Activated naive CD4-positive, alpha-beta T cell treated with anti-CD3 and anti-CD28 coated beads, Interleukin-2, amount 10 ng/mL, durations not matched to agents 7 days and 5 days (primary cell): ENCODE data around the gene PCDHGC3.

Source experiments
- CTCF ChIA-PET: fragments of 350-600 bp; sonication (Branson Sonifier 250); formaldehyde crosslinking; loops from one replicate; lab custom pipeline; 2021; ENCODE audit warnings: antibody characterized with exemption; lab: Charles Lee
- DNase-seq: peaks from one replicate; pipeline ENCODE4 v3.0.0-alpha.2; 2020
- H3K27ac Mint-ChIP-seq: one replicate; pipeline ENCODE4 v1.8.0; 2021; ENCODE audit warnings: mild to moderate bottlenecking, moderate library complexity, mixed read lengths
- H3K27me3 Mint-ChIP-seq: one replicate; pipeline ENCODE4 v1.8.0; 2021; ENCODE audit warnings: mild to moderate bottlenecking, mixed read lengths
- H3K36me3 Mint-ChIP-seq: one replicate; pipeline ENCODE4 v1.8.0; 2021; ENCODE audit warnings: mixed read lengths
- H3K4me1 Mint-ChIP-seq: one replicate; pipeline ENCODE4 v1.8.0; 2021; ENCODE audit warnings: mixed read lengths
- H3K4me3 Mint-ChIP-seq: one replicate; pipeline ENCODE4 v1.8.0; 2021; ENCODE audit warnings: mild to moderate bottlenecking, moderate library complexity, mixed read lengths
- H3K9me3 Mint-ChIP-seq: one replicate; pipeline ENCODE4 v1.8.0; 2021; ENCODE audit warnings: mixed read lengths

Gene PCDHGC3

DNA sequence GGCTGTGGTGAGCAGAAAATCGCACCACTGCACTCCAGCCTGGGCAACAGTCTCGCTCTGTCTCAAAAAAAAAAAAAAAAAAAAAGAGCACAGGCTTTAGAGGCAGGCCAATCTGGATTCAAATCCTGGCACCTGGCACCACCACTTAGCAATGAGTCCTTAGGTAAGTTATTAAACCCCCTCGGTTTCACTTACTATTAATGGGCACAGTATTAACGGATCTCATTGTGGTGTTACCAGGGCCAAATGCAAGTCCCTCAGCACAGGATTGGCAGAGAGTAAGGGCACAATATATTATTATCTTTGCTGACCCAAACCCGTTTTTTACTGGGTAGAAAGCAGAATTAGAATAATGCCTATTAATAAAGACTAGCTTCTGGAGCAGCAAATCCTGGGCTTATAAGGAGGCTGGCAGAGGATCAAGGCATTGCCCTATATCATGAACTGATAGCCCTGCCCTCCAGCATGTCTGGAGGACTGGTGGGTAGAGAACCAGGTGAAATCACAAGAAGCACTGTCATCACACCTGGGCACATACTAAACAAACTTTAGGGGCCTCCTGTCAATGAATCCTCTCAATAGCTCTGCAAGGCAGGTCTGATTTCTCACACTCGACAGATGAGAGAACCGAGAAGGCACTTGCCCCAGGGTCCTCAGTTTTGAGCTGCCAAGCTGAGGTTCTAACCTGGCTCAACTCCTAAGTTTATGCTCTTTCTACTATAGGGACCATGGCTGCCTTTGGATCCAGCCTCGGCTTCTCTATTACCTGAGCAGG is 30.8 kb downstream of the PCDHGC3 start:
- no peak for DNase-seq
- CTCF ChIA-PET = interaction anchor here (0.7 to 1.0 kb wide), 4 partner anchors 61 to 374 kb away, joined by 3 read pairs; partner anchors contain the start of gene PCDHGA11
- H3K36me3 Mint-ChIP-seq = no peaks in the 10 kb centered on the region
- H3K4me1 Mint-ChIP-seq = no peaks in the 10 kb centered on the region
- H3K9me3 Mint-ChIP-seq = no peaks in the 10 kb centered on the region
- no peak overlapping the region for H3K27ac Mint-ChIP-seq
- peaks cover 29% of the 10 kb centered on the region for H3K27me3 Mint-ChIP-seq
- H3K4me3 Mint-ChIP-seq = no peak overlapping the region

DNA sequence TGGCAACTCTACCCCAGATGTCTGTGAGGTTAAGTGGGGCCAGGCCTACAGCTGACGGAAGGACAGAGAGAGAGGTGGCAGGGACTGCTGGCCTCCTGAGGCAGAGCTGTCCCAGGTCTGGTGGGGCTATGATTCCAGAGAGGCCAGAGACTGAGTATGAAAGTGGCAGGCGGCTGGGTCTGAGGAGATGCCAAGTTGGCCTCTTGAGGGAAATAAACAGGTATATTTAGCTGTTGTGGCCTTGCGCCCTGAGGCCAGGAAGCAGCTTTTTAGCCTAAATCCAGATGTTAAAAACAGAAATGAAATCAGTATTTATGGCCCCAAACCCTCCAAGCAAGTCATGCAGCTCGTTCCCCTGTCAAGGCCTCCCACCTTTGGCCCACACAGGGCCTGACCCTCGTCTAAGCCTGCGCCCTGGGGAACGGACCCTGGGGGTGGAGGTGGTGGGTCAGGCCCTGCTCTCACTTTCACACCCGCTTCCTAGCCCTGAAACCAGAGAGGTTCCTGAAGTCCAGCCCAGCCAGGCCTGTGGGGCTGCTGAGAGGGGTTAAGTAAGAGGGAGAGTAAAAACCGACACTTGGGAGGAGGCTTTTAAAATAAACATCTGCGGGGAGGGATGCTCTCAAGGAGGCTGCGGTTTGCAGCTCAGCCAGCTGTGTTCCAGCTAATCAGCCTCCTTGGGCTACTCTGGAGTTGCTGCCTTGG is 31.8 kb downstream of the PCDHGC3 start:
- CTCF ChIA-PET = interaction anchor here (0.7 to 6.3 kb wide), 6 partner anchors 14 to 228 kb away, joined by 3 to 43 read pairs (median 3); partner anchors contain the start of genes PCDHGA11 and PCDHGA12
- Mint-ChIP-seq H3K9me3 (no peaks in the 10 kb centered on the region), H3K4me1 (peaks cover 3% of the 10 kb centered on the region), H3K4me3 (no peak overlapping the region), H3K36me3 (peaks cover under 1% of the 10 kb centered on the region), H3K27ac (no peak overlapping the region), H3K27me3 (peaks cover 25% of the 10 kb centered on the region)
- no peak for DNase-seq

DNA sequence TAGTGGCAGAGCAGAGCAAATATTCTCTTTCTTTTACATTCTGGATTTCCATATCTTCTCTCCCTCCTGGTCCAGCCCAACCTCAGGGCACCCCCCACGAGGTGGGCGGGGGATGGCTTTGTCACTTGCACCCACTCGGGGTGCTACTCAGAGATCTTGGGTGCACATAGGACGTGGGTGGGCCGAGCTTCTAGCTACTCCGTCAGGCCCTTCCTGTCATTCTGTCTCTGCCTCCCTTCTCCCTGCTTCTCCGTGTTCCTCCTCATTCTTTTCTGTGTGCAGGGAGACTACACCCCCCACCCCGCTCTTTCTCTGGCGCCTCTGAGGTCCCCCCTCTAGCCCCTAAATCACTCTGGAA is 32.7 kb downstream of the PCDHGC3 start:
- peaks cover 6% of the 10 kb centered on the region for H3K36me3 Mint-ChIP-seq
- no peak overlapping the region for H3K4me3 Mint-ChIP-seq
- no peak overlapping the region for H3K27ac Mint-ChIP-seq
- CTCF ChIA-PET = interaction anchor here (0.6 to 6.3 kb wide), 6 partner anchors 14 to 96 kb away, joined by 3 to 43 read pairs (median 3); partner anchors contain the start of genes PCDHGA10, PCDHGA11 and PCDHGA12
- no peaks in the 10 kb centered on the region for H3K9me3 Mint-ChIP-seq
- no peak for DNase-seq
- H3K4me1 Mint-ChIP-seq = peaks cover 10% of the 10 kb centered on the region
- peaks cover 25% of the 10 kb centered on the region for H3K27me3 Mint-ChIP-seq

DNA sequence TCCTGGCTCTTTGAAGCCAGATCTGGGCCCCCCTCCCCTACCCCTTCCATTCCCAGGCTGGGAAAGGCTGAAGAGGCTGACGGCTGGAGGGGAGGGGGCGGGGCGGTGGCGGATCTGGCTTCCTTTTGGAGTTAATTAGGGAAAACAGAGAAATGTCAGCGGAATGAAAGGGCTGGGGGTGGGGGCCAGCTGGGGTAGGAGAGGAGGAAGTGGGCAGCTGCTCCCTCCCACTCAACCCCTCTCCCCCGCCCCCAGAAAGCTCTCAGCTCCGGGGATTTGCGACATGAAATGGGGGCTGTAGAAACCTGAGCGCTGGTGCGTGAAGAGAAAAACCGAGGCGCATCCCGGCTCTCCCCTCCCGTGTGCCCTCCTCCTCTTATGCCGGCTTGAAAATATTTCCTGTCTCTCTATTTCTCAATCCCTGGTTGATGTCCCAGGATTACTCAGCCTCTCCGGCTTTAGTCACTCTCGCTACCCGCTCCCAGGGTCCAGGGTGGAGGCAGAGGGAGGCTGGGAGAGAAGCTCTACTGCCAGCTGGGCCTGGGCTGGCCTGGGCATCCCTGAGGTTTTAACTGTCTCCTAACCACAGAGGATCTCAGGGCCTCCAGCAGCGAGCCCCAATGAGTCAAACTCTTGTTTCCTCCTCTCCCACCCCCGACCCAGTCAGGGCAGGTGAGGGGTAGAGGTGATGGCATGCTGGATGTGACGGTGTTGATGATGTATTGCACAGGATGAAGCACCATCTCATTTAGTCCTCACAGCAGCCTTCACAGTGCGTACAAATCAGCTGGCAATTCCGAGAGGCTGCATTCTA is 33.2 kb downstream of the PCDHGC3 start:
- DNase-seq = no peak
- Mint-ChIP-seq H3K9me3 (no peaks in the 10 kb centered on the region), H3K4me1 (peaks cover 16% of the 10 kb centered on the region), H3K4me3 (no peak overlapping the region), H3K27me3 (peaks cover 25% of the 10 kb centered on the region), H3K27ac (no peak overlapping the region), H3K36me3 (peaks cover 11% of the 10 kb centered on the region)
- CTCF ChIA-PET = interaction anchor here (0.6 to 6.3 kb wide), 9 partner anchors 13 to 1718 kb away, joined by 3 to 43 read pairs (median 4); partner anchors contain the start of genes PCDHGA10, PCDHGA12 and TAF7

DNA sequence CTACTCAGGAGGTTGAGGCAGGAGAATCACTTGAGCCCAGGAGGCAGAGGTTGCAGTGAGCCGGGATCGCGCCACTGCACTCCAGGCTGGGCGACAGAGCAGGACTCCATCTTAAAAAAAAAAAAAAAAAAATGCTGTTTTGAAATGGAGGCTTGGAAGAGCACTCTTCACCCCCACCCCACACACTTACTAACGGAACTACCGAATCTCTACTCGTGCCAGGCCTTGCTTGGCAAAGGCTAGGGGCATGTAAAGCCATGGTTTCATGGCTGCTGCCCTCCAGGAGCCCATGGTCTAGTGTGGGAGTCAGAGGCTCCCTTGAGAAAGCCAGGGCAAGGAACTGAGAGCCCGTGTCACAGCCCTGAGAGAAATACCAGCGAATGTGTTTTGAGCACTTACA is 34.4 kb downstream of the PCDHGC3 start:
- no peak overlapping the region for H3K4me3 Mint-ChIP-seq
- peaks cover 19% of the 10 kb centered on the region for H3K27me3 Mint-ChIP-seq
- H3K27ac Mint-ChIP-seq = no peak overlapping the region
- peaks cover 25% of the 10 kb centered on the region for H3K4me1 Mint-ChIP-seq
- no peaks in the 10 kb centered on the region for H3K9me3 Mint-ChIP-seq
- CTCF ChIA-PET = interaction anchor here (0.7 to 6.3 kb wide), 11 partner anchors 13 to 1719 kb away, joined by 3 to 43 read pairs (median 4); partner anchors contain the start of genes PCDHGA10, PCDHGA12, PCDHGB3 and TAF7
- no peak for DNase-seq
- peaks cover 20% of the 10 kb centered on the region for H3K36me3 Mint-ChIP-seq

DNA sequence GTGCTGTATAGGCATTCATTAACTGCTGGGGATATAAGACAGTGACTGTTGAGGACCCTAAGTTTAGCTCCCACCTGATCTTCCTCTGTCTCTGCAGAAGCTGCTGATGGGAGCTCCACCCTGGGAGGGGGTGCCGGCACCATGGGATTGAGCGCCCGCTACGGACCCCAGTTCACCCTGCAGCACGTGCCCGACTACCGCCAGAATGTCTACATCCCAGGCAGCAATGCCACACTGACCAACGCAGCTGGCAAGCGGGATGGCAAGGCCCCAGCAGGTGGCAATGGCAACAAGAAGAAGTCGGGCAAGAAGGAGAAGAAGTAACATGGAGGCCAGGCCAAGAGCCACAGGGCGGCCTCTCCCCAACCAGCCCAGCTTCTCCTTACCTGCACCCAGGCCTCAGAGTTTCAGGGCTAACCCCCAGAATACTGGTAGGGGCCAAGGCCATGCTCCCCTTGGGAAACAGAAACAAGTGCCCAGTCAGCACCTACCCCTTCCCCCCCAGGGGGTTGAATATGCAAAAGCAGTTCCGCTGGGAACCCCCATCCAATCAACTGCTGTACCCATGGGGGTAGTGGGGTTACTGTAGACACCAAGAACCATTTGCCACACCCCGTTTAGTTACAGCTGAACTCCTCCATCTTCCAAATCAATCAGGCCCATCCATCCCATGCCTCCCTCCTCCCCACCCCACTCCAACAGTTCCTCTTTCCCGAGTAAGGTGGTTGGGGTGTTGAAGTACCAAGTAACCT is 35.3 kb downstream of the PCDHGC3 start:
- H3K9me3 Mint-ChIP-seq = no peaks in the 10 kb centered on the region
- peaks cover 27% of the 10 kb centered on the region for H3K4me1 Mint-ChIP-seq
- H3K27me3 Mint-ChIP-seq = peaks cover 15% of the 10 kb centered on the region
- peaks cover 24% of the 10 kb centered on the region for H3K36me3 Mint-ChIP-seq
- no peak for DNase-seq
- H3K27ac Mint-ChIP-seq = no peak overlapping the region
- no peak overlapping the region for H3K4me3 Mint-ChIP-seq
- CTCF ChIA-PET = interaction anchor here (0.6 to 6.3 kb wide), 15 partner anchors 12 to 191 kb away, joined by 3 to 43 read pairs (median 4); partner anchors contain the start of genes PCDHGA10, PCDHGA11, PCDHGA12 and PCDHGB3

DNA sequence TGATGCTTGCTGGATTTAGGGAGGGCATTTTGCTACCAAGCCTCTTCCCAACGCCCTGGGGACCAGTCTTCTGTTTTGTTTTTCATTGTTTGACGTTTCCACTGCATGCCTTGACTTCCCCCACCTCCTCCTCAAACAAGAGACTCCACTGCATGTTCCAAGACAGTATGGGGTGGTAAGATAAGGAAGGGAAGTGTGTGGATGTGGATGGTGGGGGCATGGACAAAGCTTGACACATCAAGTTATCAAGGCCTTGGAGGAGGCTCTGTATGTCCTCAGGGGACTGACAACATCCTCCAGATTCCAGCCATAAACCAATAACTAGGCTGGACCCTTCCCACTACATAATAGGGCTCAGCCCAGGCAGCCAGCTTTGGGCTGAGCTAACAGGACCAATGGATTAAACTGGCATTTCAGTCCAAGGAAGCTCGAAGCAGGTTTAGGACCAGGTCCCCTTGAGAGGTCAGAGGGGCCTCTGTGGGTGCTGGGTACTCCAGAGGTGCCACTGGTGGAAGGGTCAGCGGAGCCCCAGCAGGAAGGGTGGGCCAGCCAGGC is 36.1 kb downstream of the PCDHGC3 start:
- Mint-ChIP-seq H3K36me3 (peaks cover 31% of the 10 kb centered on the region), H3K27ac (no peak overlapping the region), H3K4me3 (no peak overlapping the region), H3K27me3 (peaks cover 13% of the 10 kb centered on the region), H3K4me1 (peaks cover 27% of the 10 kb centered on the region), H3K9me3 (no peaks in the 10 kb centered on the region)
- no peak for DNase-seq
- CTCF ChIA-PET = interaction anchor here (0.7 to 6.3 kb wide), 19 partner anchors 10 to 187 kb away, joined by 3 to 43 read pairs (median 6); partner anchors contain the start of genes PCDHGA10, PCDHGA11, PCDHGA12 and PCDHGB2

DNA sequence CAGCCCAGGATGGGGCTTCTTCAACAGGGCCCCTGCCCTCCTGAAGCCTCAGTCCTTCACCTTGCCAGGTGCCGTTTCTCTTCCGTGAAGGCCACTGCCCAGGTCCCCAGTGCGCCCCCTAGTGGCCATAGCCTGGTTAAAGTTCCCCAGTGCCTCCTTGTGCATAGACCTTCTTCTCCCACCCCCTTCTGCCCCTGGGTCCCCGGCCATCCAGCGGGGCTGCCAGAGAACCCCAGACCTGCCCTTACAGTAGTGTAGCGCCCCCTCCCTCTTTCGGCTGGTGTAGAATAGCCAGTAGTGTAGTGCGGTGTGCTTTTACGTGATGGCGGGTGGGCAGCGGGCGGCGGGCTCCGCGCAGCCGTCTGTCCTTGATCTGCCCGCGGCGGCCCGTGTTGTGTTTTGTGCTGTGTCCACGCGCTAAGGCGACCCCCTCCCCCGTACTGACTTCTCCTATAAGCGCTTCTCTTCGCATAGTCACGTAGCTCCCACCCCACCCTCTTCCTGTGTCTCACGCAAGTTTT is 36.7 kb downstream of the PCDHGC3 start:
- CTCF ChIA-PET = interaction anchor here (0.6 to 6.3 kb wide), 35 partner anchors 8 to 188 kb away, joined by 3 to 43 read pairs (median 4); partner anchors contain the start of genes PCDHGA10, PCDHGA11, PCDHGA12 and PCDHGB2
- Mint-ChIP-seq H3K27me3 (peaks cover 9% of the 10 kb centered on the region), H3K4me3 (peak overlapping the region; percentile 71), H3K36me3 (peaks cover 37% of the 10 kb centered on the region), H3K4me1 (peaks cover 27% of the 10 kb centered on the region), H3K9me3 (no peaks in the 10 kb centered on the region), H3K27ac (peak overlapping the region; percentile 33)
- DNase-seq = peak; percentile 89

DNA sequence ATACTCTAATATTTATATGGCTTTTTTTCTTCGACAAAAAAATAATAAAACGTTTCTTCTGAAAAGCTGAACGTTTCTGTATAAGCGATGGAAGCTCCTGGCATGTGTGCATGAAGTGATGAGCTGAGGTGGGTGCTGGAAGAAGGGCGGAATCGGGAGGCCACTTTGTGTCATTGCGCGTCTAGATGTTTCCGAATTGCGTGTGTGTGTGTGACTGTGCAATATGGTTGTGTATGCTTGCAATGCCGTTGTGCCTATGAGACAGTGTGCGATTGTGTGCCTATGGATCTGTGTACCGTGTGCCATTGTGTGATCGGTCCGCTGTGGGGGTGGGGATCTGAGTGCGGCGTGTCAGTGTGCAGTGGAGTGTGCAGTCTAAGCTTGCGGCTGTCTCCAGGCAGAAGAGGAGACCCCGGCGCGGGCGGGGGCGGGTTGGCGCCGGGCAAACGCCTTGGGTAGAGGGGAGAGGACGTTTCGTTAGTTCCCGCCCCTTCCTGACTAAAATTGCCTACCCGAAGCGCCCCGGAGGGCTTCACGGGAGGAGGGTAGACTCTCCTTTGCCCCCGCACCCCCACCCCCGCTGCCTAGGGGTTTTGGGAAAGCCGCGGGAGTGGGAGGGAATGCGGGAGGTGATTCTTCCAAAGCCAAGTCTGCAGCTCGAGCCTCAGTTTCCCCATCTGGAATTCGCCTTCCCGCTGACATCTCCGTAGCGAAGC is 37.3 kb downstream of the PCDHGC3 start:
- peaks cover 6% of the 10 kb centered on the region for H3K27me3 Mint-ChIP-seq
- no peaks in the 10 kb centered on the region for H3K9me3 Mint-ChIP-seq
- peaks cover 41% of the 10 kb centered on the region for H3K36me3 Mint-ChIP-seq
- DNase-seq = peak; percentile 29
- CTCF ChIA-PET = interaction anchor here (0.6 to 6.3 kb wide), 32 partner anchors 9 to 173 kb away, joined by 3 to 43 read pairs (median 5); partner anchors contain the start of genes PCDHGA10, PCDHGA11, PCDHGA12 and PCDHGB2
- peak overlapping the region; percentile 71 for H3K4me3 Mint-ChIP-seq
- peak overlapping the region; percentile 33 for H3K27ac Mint-ChIP-seq
- H3K4me1 Mint-ChIP-seq = peaks cover 27% of the 10 kb centered on the region

DNA sequence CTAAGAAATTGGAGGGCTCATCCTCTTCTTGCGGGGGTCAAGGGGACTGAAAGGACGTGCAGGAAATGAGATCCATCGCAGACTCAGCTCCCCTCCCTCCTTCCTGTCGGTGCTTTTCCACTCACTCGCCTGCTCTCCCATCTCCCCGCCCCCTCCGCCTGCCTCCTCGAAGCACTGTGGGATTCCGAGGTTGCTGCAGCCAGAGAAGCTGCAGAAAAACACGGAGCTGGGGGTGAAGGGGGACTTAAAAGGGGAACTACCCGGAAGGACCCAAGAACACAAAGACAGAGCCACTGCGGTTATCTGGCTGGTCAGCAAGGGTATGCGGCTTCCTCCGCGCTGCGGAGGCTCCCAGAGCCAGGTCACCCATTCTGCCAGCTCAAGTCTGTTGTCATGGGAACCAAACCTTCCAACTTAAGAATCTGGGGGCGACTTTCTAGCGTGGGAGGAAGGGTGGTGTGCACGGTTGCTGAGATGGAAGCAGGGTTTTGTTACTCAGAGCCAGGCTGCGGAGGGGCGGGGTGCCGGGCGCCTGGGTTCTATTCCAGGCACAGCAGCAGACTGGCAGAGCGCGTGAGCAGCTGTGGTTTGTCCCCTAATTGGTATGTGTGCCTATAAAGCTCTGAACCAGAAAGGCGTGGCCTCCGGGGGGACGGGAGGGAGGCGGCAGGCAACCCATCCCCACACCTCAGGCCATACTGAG is 38.0 kb downstream of the PCDHGC3 start:
- Mint-ChIP-seq H3K36me3 (peaks cover 47% of the 10 kb centered on the region), H3K4me3 (peak overlapping the region; percentile 71), H3K9me3 (no peaks in the 10 kb centered on the region), H3K27me3 (peaks cover 5% of the 10 kb centered on the region), H3K27ac (peak overlapping the region; percentile 85), H3K4me1 (peaks cover 27% of the 10 kb centered on the region)
- DNase-seq = peak; percentile 43
- CTCF ChIA-PET = interaction anchor here (0.6 to 6.3 kb wide), 17 partner anchors 9 to 174 kb away, joined by 3 to 43 read pairs (median 6); partner anchors contain the start of genes PCDHGA10, PCDHGA12, PCDHGA6 and PCDHGB3

DNA sequence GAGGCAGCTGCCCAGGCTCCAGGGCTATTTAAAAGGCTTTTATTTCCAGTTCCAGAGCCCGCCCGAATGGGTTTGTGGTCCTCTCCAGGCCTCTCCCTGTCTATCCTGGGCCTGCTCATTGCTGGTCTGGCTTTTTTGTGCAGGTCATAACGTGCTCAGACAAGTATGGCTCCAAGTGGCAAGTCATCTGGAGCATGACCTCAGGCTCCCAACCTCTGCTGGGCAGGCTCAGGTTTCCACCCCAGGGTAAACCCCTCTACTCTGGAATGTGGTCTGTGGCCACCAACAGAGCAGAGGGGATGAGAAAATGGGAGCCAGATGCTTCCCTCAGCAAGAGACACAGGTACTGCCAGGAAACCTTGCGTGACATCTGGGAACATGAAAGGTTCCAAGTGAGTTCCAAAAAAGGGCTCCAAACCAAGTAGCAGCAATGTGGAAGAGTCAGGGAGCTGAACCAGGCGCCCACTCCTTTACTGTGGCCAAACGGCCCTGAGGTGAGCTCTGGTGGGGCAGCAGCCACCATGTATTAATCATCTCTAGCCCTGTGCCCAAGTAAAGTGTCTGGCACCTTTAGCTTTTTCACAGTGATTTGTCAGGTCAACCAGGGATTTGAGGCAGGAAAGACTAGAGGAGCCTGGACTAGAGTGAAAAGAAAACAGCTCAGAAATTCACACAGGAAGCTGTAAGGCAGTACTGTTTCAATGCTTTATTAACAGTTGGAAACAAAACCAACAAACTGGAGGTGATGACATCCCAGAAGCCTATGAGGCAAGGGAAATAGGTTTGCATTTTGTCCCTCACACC is 38.8 kb downstream of the PCDHGC3 start:
- H3K27ac Mint-ChIP-seq = peak overlapping the region; percentile 52
- H3K4me3 Mint-ChIP-seq = no peak overlapping the region
- no peaks in the 10 kb centered on the region for H3K27me3 Mint-ChIP-seq
- no peaks in the 10 kb centered on the region for H3K9me3 Mint-ChIP-seq
- CTCF ChIA-PET = interaction anchor here (0.6 to 6.3 kb wide), 17 partner anchors 9 to 140 kb away, joined by 3 to 43 read pairs (median 6); partner anchors contain the start of genes PCDHGA10, PCDHGA12 and PCDHGA6
- no peak for DNase-seq
- peaks cover 27% of the 10 kb centered on the region for H3K4me1 Mint-ChIP-seq
- H3K36me3 Mint-ChIP-seq = peaks cover 55% of the 10 kb centered on the region
